GM12873 (cell line): ENCODE data around the gene NPHS1.
A peak's percentile ranks its signal among the peaks of the same experiment; 100 is the strongest.

ENCODE experiments used
- CTCF ChIP-seq: IDR thresholded peaks from 2 replicates; pipeline ENCODE4 v1.5.1; 2012; ENCODE audit warnings: low read depth, mild to moderate bottlenecking, moderate library complexity, low read length, control low read depth; ENCODE audit not compliant: insufficient read depth; ENCODE audit errors: missing control alignments

NPHS1 gene

GRCh38 chr19:35796645-35797542, 55.4 kb downstream of the NPHS1 start:
- no peak for TF ChIP-seq CTCF

DNA sequence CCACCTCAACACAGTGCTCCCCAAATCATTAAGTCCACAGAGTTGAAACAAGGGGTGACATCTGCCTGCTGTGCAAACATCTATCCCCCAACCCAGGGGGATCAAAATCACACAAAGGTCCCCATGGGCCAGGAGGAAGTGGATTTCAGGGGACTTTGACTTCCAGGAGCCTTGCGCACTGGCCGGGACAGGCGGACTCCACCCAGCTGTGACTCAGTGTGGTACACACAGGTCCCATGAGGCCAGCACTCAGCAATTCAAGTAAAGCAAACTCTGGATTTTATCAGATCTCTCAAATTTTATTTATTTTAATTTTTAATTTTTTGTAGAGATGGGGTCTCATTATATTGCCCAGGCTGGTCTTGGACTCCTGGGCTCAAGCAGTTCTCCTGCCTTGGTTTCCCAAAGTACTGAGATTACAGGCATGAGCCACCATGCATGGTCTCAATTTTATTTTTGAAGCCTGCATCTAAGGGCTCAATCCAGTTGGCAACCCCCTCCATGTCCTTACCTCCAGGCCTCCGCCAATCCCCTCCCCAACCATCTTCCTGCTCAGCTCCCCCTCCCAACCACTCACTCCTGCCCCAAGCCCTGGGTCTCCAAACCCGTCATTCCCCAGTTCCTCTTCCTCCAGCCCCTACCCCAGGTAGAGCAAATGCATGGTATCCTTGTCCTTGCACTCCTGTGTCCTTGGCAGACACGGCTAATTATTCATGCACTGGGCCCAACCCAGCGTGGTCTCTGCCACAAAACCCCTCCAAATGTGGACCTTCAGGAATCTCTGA, 58.7 kb downstream of the NPHS1 start:
- TF ChIP-seq CTCF, result no peak

DNA sequence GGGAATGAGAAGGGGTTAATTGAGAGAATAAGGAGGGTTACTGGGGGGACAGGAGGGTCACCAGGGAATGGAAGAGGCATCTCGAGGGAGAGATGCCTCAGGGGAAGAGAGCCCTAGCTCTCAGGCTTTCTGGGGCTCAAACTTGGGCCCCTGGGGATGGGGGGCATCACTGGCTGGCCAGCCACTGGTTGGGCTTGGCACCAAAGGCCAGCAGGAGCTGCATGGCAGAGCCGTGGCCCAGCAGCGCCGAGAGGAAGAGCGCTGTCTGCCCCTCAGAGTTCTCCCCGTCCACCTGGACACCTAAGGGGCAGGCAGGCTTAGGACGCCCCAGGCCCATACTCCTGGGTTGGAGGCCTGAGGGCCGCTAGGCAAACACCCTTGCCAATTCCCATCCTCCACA, 59.4 kb downstream of the NPHS1 start:
- no peak for TF ChIP-seq CTCF

GRCh38 chr19:35792312-35792711, 60.0 kb downstream of the NPHS1 start:
- TF ChIP-seq CTCF, result no peak

GRCh38 chr19:35791814-35792279, 60.5 kb downstream of the NPHS1 start:
- TF ChIP-seq CTCF, result no peak

- peak; percentile 44 for TF ChIP-seq CTCF
Measured at GRCh38 chr19:35790981-35791813, 61.1 kb downstream of the NPHS1 start.
